Neuronal stem cell (in vitro differentiated cells): ENCODE data around the gene SYNDIG1.
A peak's percentile ranks its signal among the peaks of the same experiment; 100 is the strongest.

Source experiments
- DNase-seq: peaks from one replicate; pipeline ENCODE4 v3.0.0-alpha.2; 2013; ENCODE audit warnings: low spot score
- H2AFZ ChIP-seq: one replicate; pipeline ENCODE4 v1.6.1; 2013; ENCODE audit warnings: mild to moderate bottlenecking, low read length, inconsistent platforms
- H2AK5ac ChIP-seq: 2 replicates; pipeline ENCODE4 v1.6.1; 2013; ENCODE audit warnings: low read depth, mild to moderate bottlenecking, inconsistent platforms, low read length, moderate library complexity, mixed read lengths
- H2BK120ac ChIP-seq: 2 replicates; pipeline ENCODE4 v1.6.1; 2013; ENCODE audit warnings: low read depth, mild to moderate bottlenecking, inconsistent platforms, low read length, moderate library complexity, mixed read lengths
- H2BK12ac ChIP-seq: one replicate; pipeline ENCODE4 v1.6.1; 2013; ENCODE audit warnings: low read length, inconsistent platforms
- H2BK15ac ChIP-seq: 2 replicates; pipeline ENCODE4 v1.6.1; 2013; ENCODE audit warnings: mild to moderate bottlenecking, low read length, inconsistent platforms, mixed read lengths
- H2BK5ac ChIP-seq: one replicate; pipeline ENCODE4 v1.6.1; 2013; ENCODE audit warnings: inconsistent platforms, mild to moderate bottlenecking, low read length, moderate library complexity
- H3K14ac ChIP-seq: one replicate; pipeline ENCODE4 v1.6.1; 2013; ENCODE audit warnings: low read length, inconsistent platforms
- H3K18ac ChIP-seq: 2 replicates; pipeline ENCODE4 v1.6.1; 2013; ENCODE audit warnings: low read length, inconsistent platforms
- H3K23ac ChIP-seq: 2 replicates; pipeline ENCODE4 v1.6.1; 2013; ENCODE audit warnings: low read depth, mild to moderate bottlenecking, mixed read lengths, low read length, inconsistent platforms; ENCODE audit not compliant: poor library complexity
- H3K27ac ChIP-seq: replicated peaks from 3 replicates; pipeline ENCODE4 v1.5.1; 2013; ENCODE audit warnings: low read length, inconsistent platforms
- H3K27me3 ChIP-seq, 3 experiments: 2 replicates each; pipeline ENCODE4 v1.6.1; 2013; ENCODE audit warnings: low read length in 3 of 3, mild to moderate bottlenecking in 2 of 3, inconsistent platforms in 1 of 3, low read depth in 1 of 3, mixed read lengths in 1 of 3, moderate library complexity in 1 of 3; ENCODE audit not compliant: control insufficient read depth in 3 of 3, insufficient read depth in 3 of 3
- H3K36me3 ChIP-seq, 2 donors: replicated peaks in 1 of 2; 2 replicates each; pipeline ENCODE4 v1.6.1; 2013; ENCODE audit warnings: low read length in 2 of 2; ENCODE audit not compliant: control insufficient read depth in 2 of 2, insufficient read depth in 2 of 2
- H3K4ac ChIP-seq: 2 replicates; pipeline ENCODE4 v1.6.1; 2013; ENCODE audit warnings: inconsistent platforms, mild to moderate bottlenecking, low read length, moderate library complexity
- H3K4me1 ChIP-seq, 2 donors: 1 replicate in 1 of 2; 2 replicates in 1 of 2; pipeline ENCODE4 v1.6.1; 2013; ENCODE audit warnings: low read length in 2 of 2, low read depth in 1 of 2; ENCODE audit not compliant: control insufficient read depth in 2 of 2, insufficient read depth in 1 of 2
- H3K4me2 ChIP-seq: one replicate; pipeline ENCODE4 v1.6.1; 2013; ENCODE audit warnings: mild to moderate bottlenecking, low read length, inconsistent platforms; ENCODE audit not compliant: insufficient read depth, poor library complexity, severe bottlenecking
- H3K4me3 ChIP-seq, 2 donors: 2 replicates each; pipeline ENCODE4 v1.5.1; 2013; ENCODE audit warnings: low read length in 2 of 2, mild to moderate bottlenecking in 2 of 2, inconsistent platforms in 1 of 2, moderate library complexity in 1 of 2
- H3K79me1 ChIP-seq: one replicate; pipeline ENCODE4 v1.6.1; 2013; ENCODE audit warnings: low read depth, mild to moderate bottlenecking, inconsistent platforms, low read length, moderate library complexity
- H3K9ac ChIP-seq: one replicate; pipeline ENCODE4 v1.6.1; 2013; ENCODE audit warnings: mild to moderate bottlenecking, low read depth, low read length, inconsistent platforms; ENCODE audit not compliant: poor library complexity
- H3K9me3 ChIP-seq, 2 donors: replicated peaks in 1 of 2; 2 replicates each; pipeline versions ENCODE3 to v1.6.1; 2013; ENCODE audit warnings: low read length in 2 of 2, mild to moderate bottlenecking in 2 of 2, inconsistent platforms in 1 of 2, low read depth in 1 of 2, mixed read lengths in 1 of 2, moderate library complexity in 1 of 2; ENCODE audit not compliant: control insufficient read depth in 2 of 2, insufficient read depth in 1 of 2
- H4K8ac ChIP-seq: one replicate; pipeline ENCODE4 v1.6.1; 2013; ENCODE audit warnings: low read depth, mild to moderate bottlenecking, inconsistent platforms, low read length, moderate library complexity
- H4K91ac ChIP-seq: one replicate; pipeline ENCODE4 v1.6.1; 2013; ENCODE audit warnings: low read length, low read depth, mild to moderate bottlenecking, inconsistent platforms; ENCODE audit not compliant: poor library complexity
- WGBS, 2 donors: extraction: QIAGEN DNeasy Blood & Tissue Kit; methylation state at CpG; one replicate each; pipeline ENCODE4 v1.1.7; 2013; ENCODE audit warnings: missing lambda C conversion rate in 2 of 2, mixed read lengths in 1 of 2; ENCODE audit not compliant: insufficient read length in 2 of 2, insufficient replicate concordance in 1 of 2; ENCODE audit errors: extremely low coverage in 2 of 2; 5-methylcytosine and 5-hydroxymethylcytosine counted together

The SYNDIG1 gene

GRCh38 chr20:24691901-24692351, 222.5 kb downstream of the SYNDIG1 start:
- Histone ChIP-seq H3K4me2 (no peak overlapping the region), H3K79me1 (no peaks in the 10 kb centered on the region), H2BK15ac (no peak overlapping the region), H2AFZ (no peak overlapping the region), H3K27me3 (no peaks in the 10 kb centered on the region), H4K8ac (peak overlapping the region; percentile 7), H3K27ac (no peak overlapping the region), H3K9me3 (peaks cover 0 to 3% of the 10 kb centered on the region in 2 donors), H3K4ac (no peak overlapping the region), H2BK120ac (no peak overlapping the region), H3K36me3 (no peaks in the 10 kb centered on the region), H3K14ac (peak overlapping the region; percentile 49), H2BK12ac (no peak overlapping the region), H2AK5ac (no peak overlapping the region), H2BK5ac (no peak overlapping the region), H3K9ac (no peak overlapping the region), H3K4me3 (no peak overlapping the region), H4K91ac (no peak overlapping the region), H3K4me1 (no peaks in the 10 kb centered on the region), H3K23ac (no peak overlapping the region), H3K18ac (no peak overlapping the region)
- no CpG with 5 or more reads among the region's 4 CpGs for WGBS, 2 donors
- DNase-seq: no peak

GRCh38 chr20:24692446-24693200, 223.2 kb downstream of the SYNDIG1 start:
- H3K18ac ChIP-seq: peak overlapping the region; percentile 69
- H2BK120ac ChIP-seq: no peak overlapping the region
- H3K4ac ChIP-seq: no peak overlapping the region
- no peak overlapping the region for H2BK5ac ChIP-seq
- no peaks in the 10 kb centered on the region for H3K36me3 ChIP-seq
- no peak overlapping the region for H2BK12ac ChIP-seq
- H4K91ac ChIP-seq: no peak overlapping the region
- no peak overlapping the region for H2AK5ac ChIP-seq
- peak overlapping the region; percentile 7 for H4K8ac ChIP-seq
- no peaks in the 10 kb centered on the region for H3K4me1 ChIP-seq
- H3K23ac ChIP-seq: no peak overlapping the region
- H3K9ac ChIP-seq: no peak overlapping the region
- no peaks in the 10 kb centered on the region for H3K79me1 ChIP-seq
- no peak overlapping the region for H2AFZ ChIP-seq
- H3K9me3 ChIP-seq: peaks cover 0 to 2% of the 10 kb centered on the region in 2 donors
- no peak overlapping the region for H2BK15ac ChIP-seq
- no peak overlapping the region for H3K4me2 ChIP-seq
- H3K27me3 ChIP-seq: no peaks in the 10 kb centered on the region
- DNase-seq: no peak
- H3K27ac ChIP-seq: no peak overlapping the region
- no CpG with 5 or more reads among the region's 14 CpGs for WGBS, 2 donors
- H3K14ac ChIP-seq: peak overlapping the region; percentile 58
- no peak overlapping the region for H3K4me3 ChIP-seq

- H2AK5ac ChIP-seq: no peak overlapping the region
- no peak overlapping the region for H2AFZ ChIP-seq
- peak overlapping the region; percentile 23 for H3K23ac ChIP-seq
- peak overlapping the region; percentile 65 for H3K18ac ChIP-seq
- H3K36me3 ChIP-seq: no peaks in the 10 kb centered on the region
- no peaks in the 10 kb centered on the region for H3K27me3 ChIP-seq
- no peak overlapping the region for H3K4me3 ChIP-seq
- H3K79me1 ChIP-seq: no peaks in the 10 kb centered on the region
- H2BK120ac ChIP-seq: no peak overlapping the region
- H3K9ac ChIP-seq: no peak overlapping the region
- peaks cover 0 to 1% of the 10 kb centered on the region in 2 donors for H3K9me3 ChIP-seq
- no peak overlapping the region for H3K27ac ChIP-seq
- H2BK15ac ChIP-seq: no peak overlapping the region
- H4K8ac ChIP-seq: no peak overlapping the region
- H3K14ac ChIP-seq: no peak overlapping the region
- H3K4me1 ChIP-seq: no peaks in the 10 kb centered on the region
- H3K4me2 ChIP-seq: no peak overlapping the region
- H2BK12ac ChIP-seq: no peak overlapping the region
- WGBS, 2 donors: no CpG with 5 or more reads among the region's 9 CpGs
- H3K4ac ChIP-seq: no peak overlapping the region
- H4K91ac ChIP-seq: no peak overlapping the region
- DNase-seq: no peak
- no peak overlapping the region for H2BK5ac ChIP-seq
Measured at GRCh38 chr20:24693466-24694156, 224.2 kb downstream of the SYNDIG1 start.

DNA sequence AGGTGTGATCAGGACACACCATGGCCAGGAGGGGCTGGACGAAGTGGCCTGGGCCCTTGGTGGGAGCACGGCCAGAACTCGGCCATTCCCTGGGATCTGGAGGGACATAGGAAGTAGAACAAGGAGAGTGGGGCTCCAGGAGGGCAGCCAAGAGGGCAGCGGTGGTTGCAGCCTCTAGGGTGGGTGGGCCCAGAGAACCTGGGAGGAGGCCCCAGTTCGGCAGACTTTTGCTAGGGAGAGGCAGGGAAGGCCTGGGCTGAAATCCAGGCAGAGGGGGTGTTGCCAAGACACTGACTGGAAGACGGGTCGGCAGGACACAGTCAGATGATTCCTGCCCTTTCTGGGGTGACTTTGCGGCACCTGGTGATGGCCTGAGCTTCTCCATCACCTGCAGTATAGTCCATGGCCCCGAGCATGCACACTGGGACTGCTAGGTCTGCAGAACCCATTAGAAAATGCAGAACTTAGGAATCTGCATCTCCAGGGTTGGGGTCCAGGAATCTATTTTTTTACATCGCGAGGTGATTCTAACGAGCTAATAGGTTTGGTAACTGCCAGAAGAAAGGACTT, 224.8 kb downstream of the SYNDIG1 start:
- no peaks in the 10 kb centered on the region for H3K27me3 ChIP-seq
- no peak for DNase-seq

More for the DNA sequence above, 224.8 kb downstream of the SYNDIG1 start:
- Histone ChIP-seq H3K4me1 (no peaks in the 10 kb centered on the region), H3K4me2 (no peak overlapping the region), H3K14ac (no peak overlapping the region), H2BK12ac (no peak overlapping the region), H2AK5ac (no peak overlapping the region), H2BK5ac (no peak overlapping the region), H3K18ac (peak overlapping the region; percentile 63), H3K4me3 (no peak overlapping the region), H2BK15ac (no peak overlapping the region), H2BK120ac (no peak overlapping the region), H3K36me3 (no peaks in the 10 kb centered on the region), H4K91ac (no peak overlapping the region), H2AFZ (no peak overlapping the region), H3K4ac (no peak overlapping the region), H3K79me1 (no peaks in the 10 kb centered on the region), H3K9me3 (peaks cover 0 to 1% of the 10 kb centered on the region in 2 donors), H4K8ac (no peak overlapping the region), H3K23ac (peak overlapping the region; percentile 23), H3K9ac (no peak overlapping the region), H3K27ac (no peak overlapping the region)
- WGBS, 2 donors: no CpG with 5 or more reads among the region's 12 CpGs
